ENCODE measurements around the gene MAP7D2. TPM values are rescaled to one million over a fixed set of nuclear protein-coding genes. Genes with fewer than 3 reads are reported as not detected.

The MAP7D2 gene
- polyA plus RNA-seq, 2 donors: 0.16 to 0.31 TPM

- no peak overlapping the region for H3K27ac ChIP-seq (ENCODE audit: low read depth in 2 of 2, low read length in 1 of 2)
- H3K36me3 ChIP-seq (ENCODE audit: control insufficient read depth in 2 of 2, insufficient read depth in 2 of 2, low read length in 1 of 2): no peaks in the 10 kb centered on the region
- WGBS, 2 donors: 76 to 85% methylated on average over 4 of the region's 4 CpGs
- no peaks in the 10 kb centered on the region for H3K27me3 ChIP-seq (ENCODE audit: control insufficient read depth in 1 of 2, insufficient read depth in 2 of 2, low read length in 2 of 2)
- H3K4me1 ChIP-seq (ENCODE audit: control insufficient read depth in 2 of 2, insufficient read depth in 2 of 2, low read length in 1 of 2): no peaks in the 10 kb centered on the region
- H3K4me3 ChIP-seq (ENCODE audit: low read depth in 1 of 2, low read length in 2 of 2): no peak overlapping the region
- no peaks in the 10 kb centered on the region for H3K9me3 ChIP-seq (ENCODE audit: control insufficient read depth in 2 of 2, insufficient read depth in 1 of 2, low read depth in 1 of 2, low read length in 1 of 2)
Observed at GRCh38 chrX:20057479-20057878, 59.2 kb downstream of the MAP7D2 start.

- Histone ChIP-seq H3K4me1 (ENCODE audit: control insufficient read depth in 2 of 2, insufficient read depth in 2 of 2, low read length in 1 of 2) (no peaks in the 10 kb centered on the region), H3K4me3 (ENCODE audit: low read depth in 1 of 2, low read length in 2 of 2) (no peak overlapping the region), H3K36me3 (ENCODE audit: control insufficient read depth in 2 of 2, insufficient read depth in 2 of 2, low read length in 1 of 2) (no peaks in the 10 kb centered on the region), H3K27me3 (ENCODE audit: control insufficient read depth in 1 of 2, insufficient read depth in 2 of 2, low read length in 2 of 2) (peaks cover 0 to 4% of the 10 kb centered on the region in 2 donors), H3K27ac (ENCODE audit: low read depth in 2 of 2, low read length in 1 of 2) (no peak overlapping the region), H3K9me3 (ENCODE audit: control insufficient read depth in 2 of 2, insufficient read depth in 1 of 2, low read depth in 1 of 2, low read length in 1 of 2) (no peaks in the 10 kb centered on the region)
- 29 to 57% methylated on average over 11 of the region's 11 CpGs for WGBS, 2 donors
Observed at GRCh38 chrX:20056704-20057103, 60.0 kb downstream of the MAP7D2 start.

- H3K36me3 ChIP-seq (ENCODE audit: control insufficient read depth in 2 of 2, insufficient read depth in 2 of 2, low read length in 1 of 2): no peaks in the 10 kb centered on the region
- 89 to 92% methylated on average over 8 of the region's 8 CpGs for WGBS, 2 donors
- no peaks in the 10 kb centered on the region for H3K9me3 ChIP-seq (ENCODE audit: control insufficient read depth in 2 of 2, insufficient read depth in 1 of 2, low read depth in 1 of 2, low read length in 1 of 2)
- peaks cover 0 to 6% of the 10 kb centered on the region in 2 donors for H3K27me3 ChIP-seq (ENCODE audit: control insufficient read depth in 1 of 2, insufficient read depth in 2 of 2, low read length in 2 of 2)
- no peak overlapping the region for H3K27ac ChIP-seq (ENCODE audit: low read depth in 2 of 2, low read length in 1 of 2)
- H3K4me3 ChIP-seq (ENCODE audit: low read depth in 1 of 2, low read length in 2 of 2): no peak overlapping the region
- no peaks in the 10 kb centered on the region for H3K4me1 ChIP-seq (ENCODE audit: control insufficient read depth in 2 of 2, insufficient read depth in 2 of 2, low read length in 1 of 2)
Observed at GRCh38 chrX:20053537-20053936, 63.2 kb downstream of the MAP7D2 start.

GRCh38 chrX:20046864-20047263 is 69.8 kb downstream of the MAP7D2 start:
- no peak overlapping the region for H3K27ac ChIP-seq (ENCODE audit: low read depth in 2 of 2, low read length in 1 of 2)
- H3K27me3 ChIP-seq (ENCODE audit: control insufficient read depth in 1 of 2, insufficient read depth in 2 of 2, low read length in 2 of 2): peaks cover 0 to 7% of the 10 kb centered on the region in 2 donors
- no peaks in the 10 kb centered on the region for H3K36me3 ChIP-seq (ENCODE audit: control insufficient read depth in 2 of 2, insufficient read depth in 2 of 2, low read length in 1 of 2)
- H3K4me3 ChIP-seq (ENCODE audit: low read depth in 1 of 2, low read length in 2 of 2): no peak overlapping the region
- H3K4me1 ChIP-seq (ENCODE audit: control insufficient read depth in 2 of 2, insufficient read depth in 2 of 2, low read length in 1 of 2): no peaks in the 10 kb centered on the region
- 60 to 67% methylated on average over 4 of the region's 4 CpGs for WGBS, 2 donors
- no peaks in the 10 kb centered on the region for H3K9me3 ChIP-seq (ENCODE audit: control insufficient read depth in 2 of 2, insufficient read depth in 1 of 2, low read depth in 1 of 2, low read length in 1 of 2)

GRCh38 chrX:20046223-20046622 is 70.5 kb downstream of the MAP7D2 start:
- H3K4me1 ChIP-seq (ENCODE audit: control insufficient read depth in 2 of 2, insufficient read depth in 2 of 2, low read length in 1 of 2): no peaks in the 10 kb centered on the region
- no peak overlapping the region for H3K4me3 ChIP-seq (ENCODE audit: low read depth in 1 of 2, low read length in 2 of 2)
- peaks cover 0 to 5% of the 10 kb centered on the region in 2 donors for H3K27me3 ChIP-seq (ENCODE audit: control insufficient read depth in 1 of 2, insufficient read depth in 2 of 2, low read length in 2 of 2)
- H3K9me3 ChIP-seq (ENCODE audit: control insufficient read depth in 2 of 2, insufficient read depth in 1 of 2, low read depth in 1 of 2, low read length in 1 of 2): no peaks in the 10 kb centered on the region
- WGBS, 2 donors: 55 to 58% methylated on average over 1 of the region's 1 CpG
- H3K27ac ChIP-seq (ENCODE audit: low read depth in 2 of 2, low read length in 1 of 2): no peak overlapping the region
- H3K36me3 ChIP-seq (ENCODE audit: control insufficient read depth in 2 of 2, insufficient read depth in 2 of 2, low read length in 1 of 2): no peaks in the 10 kb centered on the region

- WGBS, 2 donors: 79 to 81% methylated on average over 7 of the region's 7 CpGs
- Histone ChIP-seq H3K4me1 (ENCODE audit: control insufficient read depth in 2 of 2, insufficient read depth in 2 of 2, low read length in 1 of 2) (no peaks in the 10 kb centered on the region), H3K36me3 (ENCODE audit: control insufficient read depth in 2 of 2, insufficient read depth in 2 of 2, low read length in 1 of 2) (no peaks in the 10 kb centered on the region), H3K27me3 (ENCODE audit: control insufficient read depth in 1 of 2, insufficient read depth in 2 of 2, low read length in 2 of 2) (peaks cover 0 to 3% of the 10 kb centered on the region in 2 donors), H3K27ac (ENCODE audit: low read depth in 2 of 2, low read length in 1 of 2) (no peak overlapping the region), H3K4me3 (ENCODE audit: low read depth in 1 of 2, low read length in 2 of 2) (no peak overlapping the region), H3K9me3 (ENCODE audit: control insufficient read depth in 2 of 2, insufficient read depth in 1 of 2, low read depth in 1 of 2, low read length in 1 of 2) (no peaks in the 10 kb centered on the region)
Observed at GRCh38 chrX:20042221-20042620, 74.5 kb downstream of the MAP7D2 start.

GRCh38 chrX:20038966-20039365 is 77.7 kb downstream of the MAP7D2 start:
- Histone ChIP-seq H3K27me3 (ENCODE audit: control insufficient read depth in 1 of 2, insufficient read depth in 2 of 2, low read length in 2 of 2) (peaks cover 0 to 3% of the 10 kb centered on the region in 2 donors), H3K9me3 (ENCODE audit: control insufficient read depth in 2 of 2, insufficient read depth in 1 of 2, low read depth in 1 of 2, low read length in 1 of 2) (no peaks in the 10 kb centered on the region), H3K4me3 (ENCODE audit: low read depth in 1 of 2, low read length in 2 of 2) (no peak overlapping the region), H3K36me3 (ENCODE audit: control insufficient read depth in 2 of 2, insufficient read depth in 2 of 2, low read length in 1 of 2) (no peaks in the 10 kb centered on the region), H3K27ac (ENCODE audit: low read depth in 2 of 2, low read length in 1 of 2) (no peak overlapping the region), H3K4me1 (ENCODE audit: control insufficient read depth in 2 of 2, insufficient read depth in 2 of 2, low read length in 1 of 2) (no peaks in the 10 kb centered on the region)
- 61% methylated on average over 3 of the region's 3 CpGs for WGBS, 2 donors

- Histone ChIP-seq H3K9me3 (ENCODE audit: control insufficient read depth in 2 of 2, insufficient read depth in 1 of 2, low read depth in 1 of 2, low read length in 1 of 2) (no peaks in the 10 kb centered on the region), H3K4me1 (ENCODE audit: control insufficient read depth in 2 of 2, insufficient read depth in 2 of 2, low read length in 1 of 2) (no peaks in the 10 kb centered on the region), H3K36me3 (ENCODE audit: control insufficient read depth in 2 of 2, insufficient read depth in 2 of 2, low read length in 1 of 2) (no peaks in the 10 kb centered on the region), H3K4me3 (ENCODE audit: low read depth in 1 of 2, low read length in 2 of 2) (no peak overlapping the region), H3K27ac (ENCODE audit: low read depth in 2 of 2, low read length in 1 of 2) (no peak overlapping the region), H3K27me3 (ENCODE audit: control insufficient read depth in 1 of 2, insufficient read depth in 2 of 2, low read length in 2 of 2) (peaks cover 0 to 3% of the 10 kb centered on the region in 2 donors)
- WGBS, 2 donors: 77 to 91% methylated on average over 6 of the region's 6 CpGs
Observed at GRCh38 chrX:20037186-20037585, 79.5 kb downstream of the MAP7D2 start.

- 66 to 84% methylated on average over 2 of the region's 2 CpGs for WGBS, 2 donors
- H3K36me3 ChIP-seq (ENCODE audit: control insufficient read depth in 2 of 2, insufficient read depth in 2 of 2, low read length in 1 of 2): no peaks in the 10 kb centered on the region
Observed at GRCh38 chrX:20032201-20032600, 84.5 kb downstream of the MAP7D2 start.

GRCh38 chrX:20029728-20030127 is 87.0 kb downstream of the MAP7D2 start:
- no peak overlapping the region for H3K27ac ChIP-seq (ENCODE audit: low read depth in 2 of 2, low read length in 1 of 2)
- 24 to 50% methylated on average over 2 of the region's 2 CpGs for WGBS, 2 donors
- no peak overlapping the region for H3K4me3 ChIP-seq (ENCODE audit: low read depth in 1 of 2, low read length in 2 of 2)
- H3K4me1 ChIP-seq (ENCODE audit: control insufficient read depth in 2 of 2, insufficient read depth in 2 of 2, low read length in 1 of 2): no peaks in the 10 kb centered on the region
- H3K36me3 ChIP-seq (ENCODE audit: control insufficient read depth in 2 of 2, insufficient read depth in 2 of 2, low read length in 1 of 2): no peaks in the 10 kb centered on the region
- no peaks in the 10 kb centered on the region for H3K9me3 ChIP-seq (ENCODE audit: control insufficient read depth in 2 of 2, insufficient read depth in 1 of 2, low read depth in 1 of 2, low read length in 1 of 2)
- H3K27me3 ChIP-seq (ENCODE audit: control insufficient read depth in 1 of 2, insufficient read depth in 2 of 2, low read length in 2 of 2): no peaks in the 10 kb centered on the region

More at GRCh38 chrX:20032201-20032600, 84.5 kb downstream of the MAP7D2 start:
- Histone ChIP-seq H3K4me1 (ENCODE audit: control insufficient read depth in 2 of 2, insufficient read depth in 2 of 2, low read length in 1 of 2) (no peaks in the 10 kb centered on the region), H3K4me3 (ENCODE audit: low read depth in 1 of 2, low read length in 2 of 2) (no peak overlapping the region), H3K27me3 (ENCODE audit: control insufficient read depth in 1 of 2, insufficient read depth in 2 of 2, low read length in 2 of 2) (no peaks in the 10 kb centered on the region), H3K27ac (ENCODE audit: low read depth in 2 of 2, low read length in 1 of 2) (no peak overlapping the region), H3K9me3 (ENCODE audit: control insufficient read depth in 2 of 2, insufficient read depth in 1 of 2, low read depth in 1 of 2, low read length in 1 of 2) (no peaks in the 10 kb centered on the region)

All from esophagus (tissue), 2 donors.